ENCODE results near the gene ATP5F1D.

GRCh38 chr19:1238369-1239303 lies 2.9 kb upstream of the ATP5F1D start:
- no peak for TF ChIP-seq POLR2A (IDR thresholded peaks at IDR 0.05)
- no peak for TF ChIP-seq CTCF (IDR thresholded peaks at IDR 0.05)
